HepG2 (cell line): ENCODE data around the gene ERMP1. TPM values are rescaled to one million over a fixed set of nuclear protein-coding genes. Genes with fewer than 3 reads are reported as not detected.

Experiments used
- FOXJ3 ChIP-seq: sonication (generic); formaldehyde crosslinking; IDR thresholded peaks from 2 replicates; pipeline ENCODE4 v1.4.0; 2020; ENCODE audit warnings: missing genetic modification reagents, mild to moderate bottlenecking, borderline replicate concordance
- HOXA5 ChIP-seq: sonication (generic); formaldehyde crosslinking; IDR thresholded peaks from 2 replicates; pipeline ENCODE4 v1.4.0; 2020; ENCODE audit warnings: missing genetic modification reagents
- MEF2D ChIP-seq: sonication (generic); formaldehyde crosslinking; IDR thresholded peaks from 2 replicates; pipeline ENCODE4 v1.5.1; 2020; ENCODE audit warnings: mild to moderate bottlenecking, missing genetic modification reagents
- NCOA2 ChIP-seq: sonication (generic); formaldehyde crosslinking; IDR thresholded peaks from 2 replicates; pipeline ENCODE4 v1.8.0; 2022; ENCODE audit warnings: inconsistent platforms
- PHF21A ChIP-seq: sonication (generic); formaldehyde crosslinking; IDR thresholded peaks from 2 replicates; pipeline ENCODE4 v1.5.0; 2020; ENCODE audit warnings: mild to moderate bottlenecking, missing genetic modification reagents
- PHF5A ChIP-seq: IDR thresholded peaks from one replicate; pipeline ENCODE4 v1.6.1; 2018; ENCODE audit warnings: low read depth, missing genetic modification reagents; ENCODE audit not compliant: unreplicated experiment
- RXRA ChIP-seq: sonication (generic); formaldehyde crosslinking; IDR thresholded peaks from 2 replicates; pipeline ENCODE4 v1.5.1; 2020; ENCODE audit warnings: missing genetic modification reagents
- SP1 ChIP-seq, 2 experiments: fragments of 450-650 bp in 1 of 2; sonication (generic) in 1 of 2; formaldehyde crosslinking in 1 of 2; IDR thresholded peaks; 2 replicates each; pipeline versions ENCODE4 v1.4.0 to v1.6.1; 2016 to 2020; ENCODE audit warnings: missing genetic modification reagents in 1 of 2
- ZNF232 ChIP-seq: sonication (generic); formaldehyde crosslinking; IDR thresholded peaks from 2 replicates; pipeline ENCODE4 v1.4.0; 2020; ENCODE audit warnings: missing genetic modification reagents, borderline replicate concordance
- ZNF350 ChIP-seq: sonication (generic); formaldehyde crosslinking; IDR thresholded peaks from 2 replicates; pipeline ENCODE4 v1.4.0; 2020; ENCODE audit warnings: mild to moderate bottlenecking, low read depth, missing genetic modification reagents, borderline replicate concordance
- ZNF460 ChIP-seq: sonication (generic); formaldehyde crosslinking; IDR thresholded peaks from 2 replicates; pipeline ENCODE4 v1.5.1; 2020; ENCODE audit warnings: missing genetic modification reagents, mild to moderate bottlenecking, borderline replicate concordance
- ZNF501 ChIP-seq: sonication (generic); formaldehyde crosslinking; IDR thresholded peaks from 2 replicates; pipeline ENCODE4 v1.5.1; 2020; ENCODE audit warnings: mild to moderate bottlenecking, moderate library complexity, missing genetic modification reagents
- polyA plus RNA-seq, 8 experiments: library from polyadenylated mRNA; depleted of rRNA in 3 of 8; stranded (reverse) in 7 of 8; unstranded in 1 of 8; fragments of >200 nt; fragmentation: Illumina TruSeq in 4 of 8; extraction: Trizol in 4 of 8; gene quantifications; 2 replicates each; pipeline versions ENCODE4 v1.2.1 to v1.2.3, GENCODE V29; 2011 to 2016; ENCODE audit warnings: low read depth in 4 of 8, missing spikeins in 1 of 8, mixed read lengths in 1 of 8; ENCODE audit not compliant: insufficient read depth in 1 of 8
- total RNA-seq, 5 experiments: library from RNA; depleted of rRNA; stranded (reverse); fragments of >200 nt; fragmentation: Illumina TruSeq; extraction: Trizol; gene quantifications; 2 replicates each; pipeline ENCODE4 v1.2.3, GENCODE V29; 2016; ENCODE audit warnings: low read depth in 1 of 5
- TF ChIP-seq, protein P1 (sequence below): sonication (generic); formaldehyde crosslinking; IDR thresholded peaks from 2 replicates; pipeline ENCODE4 v1.8.0; 2022; ENCODE audit warnings: missing genetic modification reagents, mild to moderate bottlenecking, moderate library complexity, borderline replicate concordance
- TF ChIP-seq, protein P2 (sequence below): IDR thresholded peaks from 2 replicates; pipeline ENCODE4 v1.6.1; 2016; ENCODE audit warnings: mild to moderate bottlenecking
- TF ChIP-seq, protein P3 (sequence below): sonication (generic); formaldehyde crosslinking; IDR thresholded peaks from 2 replicates; pipeline ENCODE4 v1.4.0; 2020; ENCODE audit warnings: mild to moderate bottlenecking, low read depth, missing genetic modification reagents
- TF ChIP-seq, protein P4 (sequence below): sonication (generic); formaldehyde crosslinking; IDR thresholded peaks from 2 replicates; pipeline ENCODE4 v1.4.0; 2020; ENCODE audit warnings: missing genetic modification reagents; ENCODE audit errors: not compliant biosample characterization
- TF ChIP-seq, protein P5 (sequence below): conservative IDR thresholded peaks from 2 replicates; pipeline ENCODE4 v1.6.1; 2018; ENCODE audit warnings: missing genetic modification reagents
- TF ChIP-seq, protein P6 (sequence below): sonication (generic); formaldehyde crosslinking; IDR thresholded peaks from 2 replicates; pipeline ENCODE4 v1.8.1; 2023; ENCODE audit warnings: mild to moderate bottlenecking, moderate library complexity, missing genetic modification reagents

Gene ERMP1
- total and polyA plus RNA-seq, 2 of the 13 experiments (the other 11 are each of a cell fraction or from before 2014, with no cell fraction given) = 40.9 to 65.4 TPM

DNA sequence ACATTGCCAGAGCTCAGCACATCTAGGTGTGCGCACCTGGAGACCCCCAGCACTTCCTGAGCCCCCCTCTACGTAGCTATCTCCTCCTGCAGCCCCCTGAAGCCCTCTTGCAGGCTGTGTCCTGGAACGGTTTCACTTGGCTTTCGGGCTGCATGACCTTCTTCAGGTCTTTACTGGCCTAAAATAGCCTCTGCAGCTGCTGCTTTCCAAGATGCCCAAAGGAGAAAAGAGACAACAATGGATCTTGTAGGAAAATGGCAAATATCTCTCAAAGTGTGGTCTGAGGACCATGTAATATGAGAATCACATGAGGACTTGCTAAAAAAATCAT, 6.6 kb upstream of the ERMP1 start (continued):
- TF ChIP-seq, protein P1, sequence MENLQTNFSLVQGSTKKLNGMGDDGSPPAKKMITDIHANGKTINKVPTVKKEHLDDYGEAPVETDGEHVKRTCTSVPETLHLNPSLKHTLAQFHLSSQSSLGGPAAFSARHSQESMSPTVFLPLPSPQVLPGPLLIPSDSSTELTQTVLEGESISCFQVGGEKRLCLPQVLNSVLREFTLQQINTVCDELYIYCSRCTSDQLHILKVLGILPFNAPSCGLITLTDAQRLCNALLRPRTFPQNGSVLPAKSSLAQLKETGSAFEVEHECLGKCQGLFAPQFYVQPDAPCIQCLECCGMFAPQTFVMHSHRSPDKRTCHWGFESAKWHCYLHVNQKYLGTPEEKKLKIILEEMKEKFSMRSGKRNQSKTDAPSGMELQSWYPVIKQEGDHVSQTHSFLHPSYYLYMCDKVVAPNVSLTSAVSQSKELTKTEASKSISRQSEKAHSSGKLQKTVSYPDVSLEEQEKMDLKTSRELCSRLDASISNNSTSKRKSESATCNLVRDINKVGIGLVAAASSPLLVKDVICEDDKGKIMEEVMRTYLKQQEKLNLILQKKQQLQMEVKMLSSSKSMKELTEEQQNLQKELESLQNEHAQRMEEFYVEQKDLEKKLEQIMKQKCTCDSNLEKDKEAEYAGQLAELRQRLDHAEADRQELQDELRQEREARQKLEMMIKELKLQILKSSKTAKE (CRISPR knock-in tag) = no peak
- TF ChIP-seq, protein P2, sequence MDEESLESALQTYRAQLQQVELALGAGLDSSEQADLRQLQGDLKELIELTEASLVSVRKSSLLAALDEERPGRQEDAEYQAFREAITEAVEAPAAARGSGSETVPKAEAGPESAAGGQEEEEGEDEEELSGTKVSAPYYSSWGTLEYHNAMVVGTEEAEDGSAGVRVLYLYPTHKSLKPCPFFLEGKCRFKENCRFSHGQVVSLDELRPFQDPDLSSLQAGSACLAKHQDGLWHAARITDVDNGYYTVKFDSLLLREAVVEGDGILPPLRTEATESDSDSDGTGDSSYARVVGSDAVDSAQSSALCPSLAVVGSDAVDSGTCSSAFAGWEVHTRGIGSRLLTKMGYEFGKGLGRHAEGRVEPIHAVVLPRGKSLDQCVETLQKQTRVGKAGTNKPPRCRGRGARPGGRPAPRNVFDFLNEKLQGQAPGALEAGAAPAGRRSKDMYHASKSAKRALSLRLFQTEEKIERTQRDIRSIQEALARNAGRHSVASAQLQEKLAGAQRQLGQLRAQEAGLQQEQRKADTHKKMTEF (CRISPR knock-in tag) = 0 out of 2 replicates have a peak, but pooled peaks have one; percentile 9
- TF ChIP-seq, protein P3, sequence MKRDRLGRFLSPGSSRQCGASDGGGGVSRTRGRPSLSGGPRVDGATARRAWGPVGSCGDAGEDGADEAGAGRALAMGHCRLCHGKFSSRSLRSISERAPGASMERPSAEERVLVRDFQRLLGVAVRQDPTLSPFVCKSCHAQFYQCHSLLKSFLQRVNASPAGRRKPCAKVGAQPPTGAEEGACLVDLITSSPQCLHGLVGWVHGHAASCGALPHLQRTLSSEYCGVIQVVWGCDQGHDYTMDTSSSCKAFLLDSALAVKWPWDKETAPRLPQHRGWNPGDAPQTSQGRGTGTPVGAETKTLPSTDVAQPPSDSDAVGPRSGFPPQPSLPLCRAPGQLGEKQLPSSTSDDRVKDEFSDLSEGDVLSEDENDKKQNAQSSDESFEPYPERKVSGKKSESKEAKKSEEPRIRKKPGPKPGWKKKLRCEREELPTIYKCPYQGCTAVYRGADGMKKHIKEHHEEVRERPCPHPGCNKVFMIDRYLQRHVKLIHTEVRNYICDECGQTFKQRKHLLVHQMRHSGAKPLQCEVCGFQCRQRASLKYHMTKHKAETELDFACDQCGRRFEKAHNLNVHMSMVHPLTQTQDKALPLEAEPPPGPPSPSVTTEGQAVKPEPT = no peak
- TF ChIP-seq, protein P4, sequence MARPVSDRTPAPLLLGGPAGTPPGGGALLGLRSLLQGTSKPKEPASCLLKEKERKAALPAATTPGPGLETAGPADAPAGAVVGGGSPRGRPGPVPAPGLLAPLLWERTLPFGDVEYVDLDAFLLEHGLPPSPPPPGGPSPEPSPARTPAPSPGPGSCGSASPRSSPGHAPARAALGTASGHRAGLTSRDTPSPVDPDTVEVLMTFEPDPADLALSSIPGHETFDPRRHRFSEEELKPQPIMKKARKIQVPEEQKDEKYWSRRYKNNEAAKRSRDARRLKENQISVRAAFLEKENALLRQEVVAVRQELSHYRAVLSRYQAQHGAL (CRISPR knock-in tag) = no peak
- TF ChIP-seq HOXA5 (CRISPR knock-in tag) = no peak
- TF ChIP-seq ZNF232 = no peak
- no peak for TF ChIP-seq NCOA2 (CRISPR knock-in tag)
- TF ChIP-seq SP1 (IDR thresholded peaks at IDR 0.05) = no peak
- TF ChIP-seq SP1 (CRISPR knock-in tag; IDR thresholded peaks at IDR 0.05) = no peak
- no peak for TF ChIP-seq ZNF460 (CRISPR knock-in tag)
- TF ChIP-seq, protein P5, sequence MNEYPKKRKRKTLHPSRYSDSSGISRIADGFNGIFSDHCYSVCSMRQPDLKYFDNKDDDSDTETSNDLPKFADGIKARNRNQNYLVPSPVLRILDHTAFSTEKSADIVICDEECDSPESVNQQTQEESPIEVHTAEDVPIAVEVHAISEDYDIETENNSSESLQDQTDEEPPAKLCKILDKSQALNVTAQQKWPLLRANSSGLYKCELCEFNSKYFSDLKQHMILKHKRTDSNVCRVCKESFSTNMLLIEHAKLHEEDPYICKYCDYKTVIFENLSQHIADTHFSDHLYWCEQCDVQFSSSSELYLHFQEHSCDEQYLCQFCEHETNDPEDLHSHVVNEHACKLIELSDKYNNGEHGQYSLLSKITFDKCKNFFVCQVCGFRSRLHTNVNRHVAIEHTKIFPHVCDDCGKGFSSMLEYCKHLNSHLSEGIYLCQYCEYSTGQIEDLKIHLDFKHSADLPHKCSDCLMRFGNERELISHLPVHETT (CRISPR knock-in tag) = no peak
- peak; percentile 43; the same call in 1 of the 2 replicates for TF ChIP-seq ZNF350
- TF ChIP-seq ZNF501 (CRISPR knock-in tag) = 0 out of 2 replicates have a peak, but pooled peaks have one; percentile 26
- TF ChIP-seq, protein P6, sequence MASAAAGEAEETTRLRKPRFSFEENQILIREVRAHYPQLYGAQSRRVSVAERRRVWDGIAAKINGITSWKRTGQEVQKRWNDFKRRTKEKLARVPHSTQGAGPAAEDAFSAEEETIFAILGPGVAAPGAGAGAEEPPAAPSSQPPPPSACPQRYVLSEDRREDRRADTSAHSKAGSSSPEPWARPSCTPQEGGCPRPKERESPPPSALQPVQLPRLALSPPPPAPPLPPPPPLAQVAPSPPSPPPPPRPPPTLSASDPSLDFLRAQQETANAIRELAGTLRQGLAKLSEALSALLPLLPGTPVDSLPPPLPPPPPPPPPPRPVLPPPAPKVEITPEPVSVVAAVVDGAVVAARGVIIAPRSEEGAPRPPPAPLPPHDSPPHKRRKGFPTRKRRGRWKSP (CRISPR knock-in tag) = 0 out of 2 replicates have a peak, but pooled peaks have one; percentile 3
- no peak for TF ChIP-seq PHF5A
- TF ChIP-seq PHF21A (CRISPR knock-in tag) = peak; percentile 14; the same call in 1 of the 2 replicates
- no peak for TF ChIP-seq FOXJ3 (CRISPR knock-in tag)
- TF ChIP-seq MEF2D (CRISPR knock-in tag) = peak; percentile 12; the same call in 1 of the 2 replicates
- no peak for TF ChIP-seq RXRA
